Skeletal muscle tissue (tissue), 4 donors: Measurements from ENCODE around the gene SCTR. TPM values are rescaled to one million over a fixed set of nuclear protein-coding genes. Genes with fewer than 3 reads are reported as not detected.

Source experiments
- H3K27ac ChIP-seq: one replicate; pipeline ENCODE4 v1.7.0; 2013; ENCODE audit warnings: mild to moderate bottlenecking, low read depth, low read length, inconsistent platforms
- H3K27me3 ChIP-seq, 3 donors: one replicate each; pipeline ENCODE4 v1.7.0; 2013; ENCODE audit warnings: low read length in 3 of 3; ENCODE audit not compliant: control insufficient read depth in 3 of 3, insufficient read depth in 3 of 3
- H3K36me3 ChIP-seq, 3 donors: one replicate each; pipeline ENCODE4 v1.7.0; 2013; ENCODE audit warnings: low read length in 3 of 3; ENCODE audit not compliant: control insufficient read depth in 3 of 3, insufficient read depth in 3 of 3
- H3K4me1 ChIP-seq, 3 donors: one replicate each; pipeline ENCODE4 v1.7.0; 2013; ENCODE audit warnings: low read length in 3 of 3, mild to moderate bottlenecking in 3 of 3; ENCODE audit not compliant: control insufficient read depth in 3 of 3, insufficient read depth in 3 of 3
- H3K4me3 ChIP-seq, 3 donors: one replicate each; pipeline ENCODE4 v1.7.0; 2013; ENCODE audit warnings: low read length in 3 of 3
- H3K9ac ChIP-seq, 3 donors: one replicate each; pipeline ENCODE4 v1.7.0; 2013; ENCODE audit warnings: low read length in 3 of 3, mild to moderate bottlenecking in 3 of 3, moderate library complexity in 2 of 3, low read depth in 1 of 3
- H3K9me3 ChIP-seq, 3 donors: one replicate each; pipeline ENCODE4 v1.7.0; 2013; ENCODE audit warnings: low read length in 3 of 3; ENCODE audit not compliant: control insufficient read depth in 3 of 3
- total RNA-seq: library from RNA; depleted of rRNA; stranded (reverse); fragments of >200 nt; gene quantifications from one replicate; pipeline ENCODE4 v1.2.3, GENCODE V29; 2014
- donor health status: Osteomylitis.

SCTR gene
- total RNA-seq, 1 donor from 2014 or later, result not detected

DNA sequence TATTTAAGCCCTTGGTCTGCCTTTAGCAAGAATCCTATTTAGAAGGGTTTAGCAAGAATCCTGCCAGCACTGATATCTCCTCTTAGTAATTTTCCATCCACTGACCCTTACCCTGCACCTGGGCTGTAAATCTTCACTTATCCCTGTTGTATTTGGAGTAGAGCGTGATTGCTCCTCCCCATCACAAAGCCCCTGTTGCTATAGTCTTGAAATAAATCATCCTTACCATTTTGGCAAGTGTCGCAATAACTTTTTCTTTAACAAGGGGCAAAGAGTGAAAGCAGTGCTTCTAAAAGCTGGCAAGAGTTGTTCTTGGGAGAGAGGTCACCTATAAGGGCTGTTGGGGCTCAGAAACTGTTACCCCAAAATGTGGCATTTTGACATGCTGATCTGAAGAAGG, 3.7 kb upstream of the SCTR start:
- H3K27me3 ChIP-seq, result peaks cover 22 to 28% (median 27%) of the 10 kb centered on the region in 3 donors

DNA sequence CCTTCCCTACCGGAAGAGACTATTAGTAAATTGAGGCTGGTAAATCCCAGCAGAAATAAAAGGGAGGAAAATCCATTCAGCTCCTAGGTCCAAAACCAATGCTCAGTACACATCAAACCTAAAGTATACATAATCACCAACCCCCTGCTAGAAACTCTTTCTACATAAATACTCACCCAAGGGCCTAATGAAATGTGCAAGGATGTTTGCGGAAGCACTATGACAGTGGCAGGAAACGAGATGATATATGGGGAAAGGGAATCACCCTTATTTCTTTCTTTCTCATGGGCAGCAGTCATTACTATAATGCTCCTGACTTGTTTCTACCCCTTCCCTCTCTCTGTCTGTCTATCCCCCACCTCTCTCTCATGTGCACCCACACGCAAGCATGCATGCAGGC, 1.3 kb upstream of the SCTR start:
- no peak overlapping the region for H3K27ac ChIP-seq
- H3K4me1 ChIP-seq, result peaks cover 5 to 10% (median 5%) of the 10 kb centered on the region in 3 donors
- H3K9me3 ChIP-seq, result no peaks in the 10 kb centered on the region
- peaks cover 29 to 35% (median 34%) of the 10 kb centered on the region in 3 donors for H3K27me3 ChIP-seq
- H3K36me3 ChIP-seq, result no peaks in the 10 kb centered on the region
- no peak overlapping the region for H3K9ac ChIP-seq
- H3K4me3 ChIP-seq, result no peak overlapping the region

More for the DNA sequence above, 3.7 kb upstream of the SCTR start:
- H3K27ac ChIP-seq, result no peak overlapping the region
- H3K9ac ChIP-seq, result no peak overlapping the region
- H3K4me1 ChIP-seq, result peaks cover 0 to 5% (median 5%) of the 10 kb centered on the region in 3 donors
- peaks cover 0 to 4% (median 0%) of the 10 kb centered on the region in 3 donors for H3K9me3 ChIP-seq
- no peak overlapping the region for H3K4me3 ChIP-seq
- H3K36me3 ChIP-seq, result no peaks in the 10 kb centered on the region

DNA sequence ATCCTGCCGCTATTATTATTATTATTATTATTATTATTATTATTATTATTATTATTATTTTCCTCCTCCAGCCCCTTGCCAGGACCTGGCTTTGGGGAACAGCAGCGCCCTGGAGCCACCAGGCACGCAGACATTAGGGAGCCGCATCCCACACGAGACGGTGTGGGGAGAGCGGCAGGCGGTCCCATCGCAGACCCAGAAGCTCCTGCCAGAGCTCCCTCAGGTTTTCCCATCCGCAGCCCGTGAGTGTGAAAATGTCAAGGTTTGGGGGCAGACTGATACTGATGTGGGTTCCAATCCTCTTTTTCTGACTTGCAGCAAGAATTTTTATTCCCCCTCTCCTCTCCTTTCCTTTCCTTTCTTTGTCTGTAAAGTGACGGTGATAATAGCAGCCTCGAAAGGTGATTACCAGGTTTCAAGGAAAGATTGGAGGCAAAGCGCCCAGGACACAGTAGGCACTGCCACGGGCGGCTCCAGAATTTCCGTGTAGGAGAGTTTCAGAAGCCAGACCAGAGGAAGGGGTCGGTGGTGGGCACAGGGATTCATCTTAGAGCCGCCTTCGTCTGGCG, 816 bp downstream of the SCTR start:
- Histone ChIP-seq H3K4me3 (peak overlapping the region; percentile 26 to 51 (median 29)), H3K27me3 (peaks cover 29 to 35% (median 34%) of the 10 kb centered on the region in 3 donors), H3K4me1 (peaks cover 5 to 10% (median 5%) of the 10 kb centered on the region in 3 donors), H3K36me3 (no peaks in the 10 kb centered on the region), H3K27ac (no peak overlapping the region), H3K9me3 (no peaks in the 10 kb centered on the region), H3K9ac (peak overlapping the region in 1 of 3 donors; percentile 16)

GRCh38 chr2:119522671-119523070, 1.6 kb downstream of the SCTR start:
- no peak overlapping the region for H3K9ac ChIP-seq
- no peak overlapping the region for H3K27ac ChIP-seq
- H3K4me1 ChIP-seq, result peaks cover 5 to 10% (median 5%) of the 10 kb centered on the region in 3 donors
- H3K9me3 ChIP-seq, result no peaks in the 10 kb centered on the region
- H3K27me3 ChIP-seq, result peaks cover 29 to 35% (median 34%) of the 10 kb centered on the region in 3 donors
- H3K4me3 ChIP-seq, result no peak overlapping the region
- no peaks in the 10 kb centered on the region for H3K36me3 ChIP-seq

- Histone ChIP-seq H3K36me3 (no peaks in the 10 kb centered on the region), H3K27me3 (peaks cover 29 to 34% (median 29%) of the 10 kb centered on the region in 3 donors), H3K9me3 (no peaks in the 10 kb centered on the region), H3K27ac (no peak overlapping the region), H3K9ac (no peak overlapping the region), H3K4me1 (peaks cover 5 to 10% (median 5%) of the 10 kb centered on the region in 3 donors), H3K4me3 (no peak overlapping the region)
Measured at GRCh38 chr2:119521433-119522050, 2.7 kb downstream of the SCTR start.

DNA sequence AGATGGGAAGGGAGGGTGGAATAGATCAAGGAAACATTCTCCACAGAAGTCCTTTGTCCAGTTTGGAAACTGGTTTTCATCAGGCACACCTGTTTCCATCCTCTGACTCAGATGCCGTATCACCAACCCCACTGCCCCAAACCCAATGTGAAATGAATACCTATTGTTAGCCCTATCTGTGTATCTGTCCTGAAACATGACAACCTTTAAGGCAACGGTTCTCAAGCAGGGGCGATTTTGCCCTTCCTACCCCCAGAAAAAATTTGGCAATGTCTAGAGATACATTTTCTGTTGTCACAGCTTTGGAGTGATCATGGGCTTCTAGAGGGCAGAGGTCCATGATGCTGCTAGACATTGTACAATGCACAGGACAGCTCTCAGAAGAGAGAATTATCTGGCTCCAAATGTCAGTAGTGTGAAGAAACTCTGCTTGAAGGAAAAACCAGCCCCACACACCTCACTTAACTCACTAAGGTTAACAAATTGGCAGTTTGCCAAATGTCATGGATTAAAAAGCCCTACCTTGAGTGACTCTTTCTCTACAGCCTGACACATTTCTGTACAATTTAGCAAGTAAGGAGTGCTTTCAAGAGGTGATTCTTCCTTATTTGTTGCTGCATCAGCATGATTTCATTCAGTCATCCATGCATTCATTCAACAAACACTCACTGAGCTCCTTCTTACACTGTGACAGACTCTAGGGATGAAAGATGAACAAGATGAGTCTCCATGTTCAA, 3.4 kb downstream of the SCTR start:
- Histone ChIP-seq H3K9me3 (no peaks in the 10 kb centered on the region), H3K4me1 (peaks cover 5 to 10% (median 5%) of the 10 kb centered on the region in 3 donors), H3K36me3 (no peaks in the 10 kb centered on the region), H3K27me3 (peaks cover 28 to 31% (median 29%) of the 10 kb centered on the region in 3 donors), H3K4me3 (no peak overlapping the region), H3K9ac (no peak overlapping the region), H3K27ac (no peak overlapping the region)

GRCh38 chr2:119519057-119519408, 5.2 kb downstream of the SCTR start:
- Histone ChIP-seq H3K9ac (no peak overlapping the region), H3K4me1 (peaks cover 5 to 9% (median 5%) of the 10 kb centered on the region in 3 donors), H3K27me3 (peaks cover 15 to 16% (median 16%) of the 10 kb centered on the region in 3 donors), H3K36me3 (no peaks in the 10 kb centered on the region), H3K4me3 (no peak overlapping the region), H3K9me3 (no peaks in the 10 kb centered on the region), H3K27ac (no peak overlapping the region)

DNA sequence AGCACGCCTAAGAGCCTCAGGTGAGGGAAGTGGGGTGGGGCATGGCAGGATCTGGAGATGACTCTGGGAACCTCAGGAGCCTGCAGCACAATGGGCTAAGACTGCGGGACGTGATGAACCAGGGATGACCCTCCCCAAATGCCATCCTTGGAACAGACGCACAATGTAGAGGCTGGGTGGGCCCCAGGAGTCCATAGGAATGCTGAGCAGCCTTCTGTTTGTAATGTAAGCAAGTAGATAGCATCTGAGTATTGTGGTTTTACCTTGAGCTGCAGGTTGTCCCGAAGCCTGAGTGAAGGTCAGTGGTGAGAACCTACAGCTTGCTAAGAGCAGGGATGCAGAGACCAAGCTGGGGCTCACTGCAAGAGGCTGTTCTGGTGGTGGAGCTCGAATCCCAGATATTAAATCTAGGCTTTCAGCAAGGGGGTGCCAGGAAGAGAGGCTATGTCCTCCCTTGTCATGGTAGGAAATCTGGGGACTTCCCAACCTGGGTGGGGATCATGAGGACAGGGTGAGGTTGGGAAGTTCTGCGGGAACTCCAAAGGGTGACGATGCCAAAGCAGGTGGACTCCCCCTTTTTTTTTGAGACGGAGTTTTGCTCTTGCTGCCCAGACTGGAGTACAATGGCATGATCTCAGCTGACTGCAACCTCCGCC, 5.8 kb downstream of the SCTR start:
- Histone ChIP-seq H3K36me3 (no peaks in the 10 kb centered on the region), H3K9ac (no peak overlapping the region), H3K4me1 (peaks cover 2 to 5% (median 5%) of the 10 kb centered on the region in 3 donors), H3K4me3 (no peak overlapping the region), H3K27ac (no peak overlapping the region), H3K9me3 (no peaks in the 10 kb centered on the region), H3K27me3 (peaks cover 10 to 11% (median 11%) of the 10 kb centered on the region in 3 donors)

DNA sequence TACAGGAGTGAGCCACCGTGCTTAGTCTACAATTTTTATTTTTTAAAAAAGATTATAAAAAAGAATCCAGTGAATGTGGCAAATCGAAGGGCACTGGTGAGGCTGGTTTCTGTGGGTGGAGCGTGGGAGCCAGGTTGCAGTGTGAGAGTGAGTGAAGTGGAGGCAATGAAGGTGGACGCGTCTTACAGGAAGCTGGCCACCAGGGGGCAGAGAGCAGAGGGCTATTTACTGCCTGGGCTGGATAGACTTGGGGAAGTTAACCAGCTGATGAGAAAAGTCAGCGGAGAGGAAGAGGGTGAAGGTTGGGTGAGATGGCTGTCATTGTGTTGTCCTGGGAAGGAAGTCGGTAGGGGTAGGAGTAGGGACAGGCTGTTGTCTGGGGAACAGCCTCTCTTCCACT, 6.8 kb downstream of the SCTR start:
- no peaks in the 10 kb centered on the region for H3K9me3 ChIP-seq
- H3K4me3 ChIP-seq, result no peak overlapping the region
- peaks cover 1 to 2% (median 2%) of the 10 kb centered on the region in 3 donors for H3K27me3 ChIP-seq
- H3K36me3 ChIP-seq, result no peaks in the 10 kb centered on the region
- H3K4me1 ChIP-seq, result peaks cover 0 to 5% (median 5%) of the 10 kb centered on the region in 3 donors
- H3K27ac ChIP-seq, result no peak overlapping the region
- H3K9ac ChIP-seq, result no peak overlapping the region
